ENCODE measurements around the gene CECR2. TPM values are rescaled to one million over a fixed set of nuclear protein-coding genes. Genes with fewer than 3 reads are reported as not detected.
"Not testable (repeated sequence)": the region's sequence is repeated elsewhere in the genome, so short reads cannot be mapped to it uniquely, and the experiment has no call there.

CECR2 gene
- total and polyA plus RNA-seq, 2 donors from 2014 or later, result 0.58 to 3.4 TPM

DNA sequence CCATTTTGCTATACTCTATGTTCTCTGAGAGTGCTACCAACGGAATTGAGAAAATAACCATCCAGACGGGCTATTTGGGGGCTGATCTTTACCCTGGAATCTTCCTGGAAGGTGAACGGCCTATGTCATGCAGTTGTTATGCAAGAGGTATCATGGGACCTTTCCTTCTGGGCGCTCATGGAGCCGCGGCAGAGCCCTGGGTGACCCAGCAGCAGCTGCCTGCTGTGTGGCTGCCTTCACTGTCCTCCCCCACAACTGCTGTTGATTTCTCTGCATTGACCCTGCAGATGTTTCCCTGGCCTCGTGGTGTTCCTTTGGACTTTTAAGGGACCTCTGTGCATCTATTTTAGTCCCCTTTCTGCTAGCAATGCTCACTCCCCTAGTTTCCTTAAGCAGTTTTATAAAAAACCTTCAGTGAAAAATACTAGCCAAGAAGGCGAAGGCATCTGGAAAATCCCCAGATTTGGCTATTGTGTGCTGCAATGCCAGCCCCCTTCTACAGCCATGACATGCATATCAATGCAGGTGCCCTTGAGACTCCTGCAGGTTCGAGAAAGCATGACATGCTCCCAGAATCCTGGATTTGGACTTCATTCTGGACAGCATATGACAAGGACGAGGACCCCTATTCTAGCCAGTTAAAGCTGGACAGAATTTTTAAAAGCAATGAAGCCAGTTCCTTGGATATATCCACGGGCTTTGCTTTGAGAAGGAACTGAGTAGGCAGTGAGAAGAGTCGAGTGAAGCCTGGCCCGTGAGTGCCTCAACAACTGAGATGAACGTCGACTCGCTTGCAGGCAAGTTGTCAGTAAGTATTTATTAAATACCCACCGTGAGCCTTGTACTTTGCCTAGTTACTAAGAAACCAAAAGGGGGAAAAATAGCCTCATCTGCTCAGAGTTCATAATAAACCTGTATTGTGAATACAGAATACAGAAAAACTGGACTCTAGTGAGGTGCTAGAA is 193.9 kb downstream of the CECR2 start, which contains the start of gene SLC25A18:
SLC25A18 (plus strand) TSS at position 593 of the 965 bp plus-strand sequence. CDS start 16,447 bp downstream, outside the sequence.
- TF ChIP-seq, protein P1, sequence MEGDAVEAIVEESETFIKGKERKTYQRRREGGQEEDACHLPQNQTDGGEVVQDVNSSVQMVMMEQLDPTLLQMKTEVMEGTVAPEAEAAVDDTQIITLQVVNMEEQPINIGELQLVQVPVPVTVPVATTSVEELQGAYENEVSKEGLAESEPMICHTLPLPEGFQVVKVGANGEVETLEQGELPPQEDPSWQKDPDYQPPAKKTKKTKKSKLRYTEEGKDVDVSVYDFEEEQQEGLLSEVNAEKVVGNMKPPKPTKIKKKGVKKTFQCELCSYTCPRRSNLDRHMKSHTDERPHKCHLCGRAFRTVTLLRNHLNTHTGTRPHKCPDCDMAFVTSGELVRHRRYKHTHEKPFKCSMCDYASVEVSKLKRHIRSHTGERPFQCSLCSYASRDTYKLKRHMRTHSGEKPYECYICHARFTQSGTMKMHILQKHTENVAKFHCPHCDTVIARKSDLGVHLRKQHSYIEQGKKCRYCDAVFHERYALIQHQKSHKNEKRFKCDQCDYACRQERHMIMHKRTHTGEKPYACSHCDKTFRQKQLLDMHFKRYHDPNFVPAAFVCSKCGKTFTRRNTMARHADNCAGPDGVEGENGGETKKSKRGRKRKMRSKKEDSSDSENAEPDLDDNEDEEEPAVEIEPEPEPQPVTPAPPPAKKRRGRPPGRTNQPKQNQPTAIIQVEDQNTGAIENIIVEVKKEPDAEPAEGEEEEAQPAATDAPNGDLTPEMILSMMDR (IDR thresholded peaks at IDR 0.05; ENCODE audit: borderline replicate concordance, extremely low read depth, insufficient read depth), result no peak
- no peak within 1 kb of the TSS for H3K4me3 ChIP-seq (ENCODE audit: low read length in 3 of 3)

DNA sequence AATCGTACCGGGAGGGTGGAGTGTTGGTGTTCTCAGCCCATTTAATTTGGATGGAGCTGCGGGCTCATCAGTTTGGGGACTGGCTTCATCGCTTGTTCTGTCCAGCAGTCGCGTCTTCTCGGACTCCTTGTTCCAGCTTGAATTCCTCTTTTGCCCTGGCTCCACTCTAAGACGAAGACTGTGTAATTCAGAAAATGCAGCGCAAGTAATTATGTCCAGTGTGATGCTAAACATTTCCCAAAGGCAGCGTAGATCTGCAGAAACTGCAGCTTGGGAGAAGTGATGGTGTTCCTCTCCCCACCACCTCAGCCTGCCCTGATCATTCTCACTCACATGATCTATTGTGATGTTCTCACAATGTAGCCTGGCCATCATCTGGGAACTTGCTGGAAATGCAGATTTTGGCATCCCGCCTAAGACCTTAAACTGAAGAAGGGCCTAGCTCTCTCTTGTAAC is 194.7 kb downstream of the CECR2 start:
- intact Hi-C loops (cut with DNase I), result no loop called here
- Histone ChIP-seq H3K4me3 (ENCODE audit: low read length in 3 of 3) (no peak overlapping the region), H3K36me3 (ENCODE audit: control insufficient read depth in 2 of 3, insufficient read depth in 3 of 3, low read length in 3 of 3) (no peaks in the 10 kb centered on the region), H3K27ac (ENCODE audit: low read depth in 2 of 2, low read length in 2 of 2) (peak overlapping the region; percentile 30 to 80), H3K27me3 (ENCODE audit: control insufficient read depth, insufficient read depth, low read length) (no peaks in the 10 kb centered on the region), H3K9ac (ENCODE audit: low read length in 3 of 3) (no peak overlapping the region), H3K4me1 (ENCODE audit: control insufficient read depth in 2 of 3, insufficient read depth in 2 of 3, low read depth in 1 of 3, low read length in 3 of 3) (peaks cover 7 to 14% (median 13%) of the 10 kb centered on the region in 3 donors), H3K9me3 (ENCODE audit: control insufficient read depth in 2 of 3, insufficient read depth in 1 of 3, low read length in 3 of 3) (no peaks in the 10 kb centered on the region)
- FAIRE-seq, result no peak
- TF ChIP-seq, protein P1 (IDR thresholded peaks at IDR 0.05; ENCODE audit: borderline replicate concordance, extremely low read depth, insufficient read depth), result no peak
- peak in 2 of 5 donors; percentile 25 to 33 for DNase-seq

More for the DNA sequence above, 193.9 kb downstream of the CECR2 start, which contains the start of gene SLC25A18:
- DNase-seq (peak in 4 of 5 donors; percentile 49 to 78 (median 72)), FAIRE-seq (no peak)
- peak within 1 kb of the TSS in 1 of 3 donors; percentile 2 for H3K9ac ChIP-seq (ENCODE audit: low read length in 3 of 3)
- intact Hi-C loops (cut with DNase I), result no loop called here
- H3K9me3 ChIP-seq (ENCODE audit: control insufficient read depth in 2 of 3, insufficient read depth in 1 of 3, low read length in 3 of 3), result no peaks in the 10 kb centered on the region
- peak within 1 kb of the TSS; percentile 30 to 80 for H3K27ac ChIP-seq (ENCODE audit: low read depth in 2 of 2, low read length in 2 of 2)
- H3K27me3 ChIP-seq (ENCODE audit: control insufficient read depth, insufficient read depth, low read length), result no peaks in the 10 kb centered on the region
- no peaks in the 10 kb centered on the region for H3K36me3 ChIP-seq (ENCODE audit: control insufficient read depth in 2 of 3, insufficient read depth in 3 of 3, low read length in 3 of 3)
- H3K4me1 ChIP-seq (ENCODE audit: control insufficient read depth in 2 of 3, insufficient read depth in 2 of 3, low read depth in 1 of 3, low read length in 3 of 3), result peaks cover 7 to 14% (median 13%) of the 10 kb centered on the region in 3 donors

DNA sequence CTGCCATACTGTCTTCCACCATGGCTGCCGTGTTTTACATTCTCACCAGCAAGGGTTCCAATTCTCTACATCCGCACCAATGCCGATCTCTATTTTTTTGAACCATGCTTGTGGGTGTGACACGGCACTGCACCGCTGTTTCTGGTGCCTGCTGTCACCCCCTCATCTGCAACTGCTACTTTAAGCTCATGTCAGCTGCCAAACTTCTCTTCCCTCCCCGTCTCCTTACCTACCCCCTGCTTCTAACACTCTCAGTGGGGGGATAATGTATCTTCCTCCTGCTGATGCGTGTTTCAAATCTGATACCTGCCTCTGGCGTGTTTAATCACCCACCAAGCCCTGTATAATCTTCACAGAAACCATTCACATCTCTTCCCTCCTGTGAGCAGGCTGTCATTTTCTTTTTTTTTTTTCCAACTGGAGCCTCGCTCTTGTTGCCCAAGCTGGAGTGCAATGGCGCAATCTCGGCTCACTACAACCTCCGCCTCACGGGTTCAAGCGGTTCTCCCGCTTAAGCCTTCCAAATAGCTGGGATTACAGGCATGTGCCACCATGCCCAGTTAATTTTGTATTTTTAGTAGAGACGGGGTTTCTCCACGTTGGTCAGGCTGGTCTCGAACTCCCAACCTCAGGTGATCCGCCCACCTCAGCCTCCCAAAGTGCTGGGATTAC is 196.9 kb downstream of the CECR2 start:
- H3K4me3 ChIP-seq (ENCODE audit: low read length in 3 of 3); FAIRE-seq; H3K27me3 ChIP-seq (ENCODE audit: control insufficient read depth, insufficient read depth, low read length); DNase-seq; intact Hi-C loops (cut with DNase I); H3K9me3 ChIP-seq (ENCODE audit: control insufficient read depth in 2 of 3, insufficient read depth in 1 of 3, low read length in 3 of 3); H3K36me3 ChIP-seq (ENCODE audit: control insufficient read depth in 2 of 3, insufficient read depth in 3 of 3, low read length in 3 of 3); H3K9ac ChIP-seq (ENCODE audit: low read length in 3 of 3); H3K27ac ChIP-seq (ENCODE audit: low read depth in 2 of 2, low read length in 2 of 2): not testable (repeated sequence)
- H3K4me1 ChIP-seq (ENCODE audit: control insufficient read depth in 2 of 3, insufficient read depth in 2 of 3, low read depth in 1 of 3, low read length in 3 of 3), result peaks cover 7 to 25% (median 14%) of the 10 kb centered on the region in 3 donors
